Left renal pelvis (tissue), 4 donors: ENCODE results near the gene GLT1D1. TPM values are rescaled to one million over a fixed set of nuclear protein-coding genes. Genes with fewer than 3 reads are reported as not detected.
"Not testable (repeated sequence)": the region's sequence is repeated elsewhere in the genome, so short reads cannot be mapped to it uniquely, and the experiment has no call there.

Experiments
- DNase-seq, 4 donors: peaks; one replicate each; pipeline ENCODE4 v3.0.0-alpha.2; 2013; ENCODE audit warnings: low read depth in 4 of 4, low spot score in 3 of 4
- polyA plus RNA-seq, 4 donors: library from polyadenylated mRNA; unstranded; fragments of 120-200 nt; gene quantifications; one replicate each; pipeline ENCODE4 v1.2.1, GENCODE V29; 2013; ENCODE audit not compliant: insufficient read length in 4 of 4

Gene GLT1D1
- polyA plus RNA-seq, 4 donors: 1.6 to 3.0 (median 2.0) TPM

DNA sequence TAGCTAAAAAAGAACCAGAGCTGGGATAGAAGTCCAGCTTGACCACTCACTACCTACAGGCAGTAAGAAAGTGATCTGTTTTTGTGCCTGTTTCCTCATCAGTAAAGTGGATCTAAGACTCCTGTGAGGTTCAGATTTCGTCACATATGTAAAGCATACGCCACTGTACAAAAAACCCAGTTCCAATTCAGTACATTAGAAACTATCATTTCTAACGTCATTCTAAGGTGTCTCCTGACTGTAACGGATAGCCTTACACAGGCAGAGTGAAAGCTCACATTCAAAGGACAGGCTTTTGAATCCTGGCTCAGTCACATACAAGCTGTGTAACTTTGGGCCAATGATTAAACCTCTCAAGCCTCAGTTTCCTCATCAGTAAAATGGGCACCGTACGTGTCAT, 33.0 kb upstream of the GLT1D1 start:
- no peak for DNase-seq

DNA sequence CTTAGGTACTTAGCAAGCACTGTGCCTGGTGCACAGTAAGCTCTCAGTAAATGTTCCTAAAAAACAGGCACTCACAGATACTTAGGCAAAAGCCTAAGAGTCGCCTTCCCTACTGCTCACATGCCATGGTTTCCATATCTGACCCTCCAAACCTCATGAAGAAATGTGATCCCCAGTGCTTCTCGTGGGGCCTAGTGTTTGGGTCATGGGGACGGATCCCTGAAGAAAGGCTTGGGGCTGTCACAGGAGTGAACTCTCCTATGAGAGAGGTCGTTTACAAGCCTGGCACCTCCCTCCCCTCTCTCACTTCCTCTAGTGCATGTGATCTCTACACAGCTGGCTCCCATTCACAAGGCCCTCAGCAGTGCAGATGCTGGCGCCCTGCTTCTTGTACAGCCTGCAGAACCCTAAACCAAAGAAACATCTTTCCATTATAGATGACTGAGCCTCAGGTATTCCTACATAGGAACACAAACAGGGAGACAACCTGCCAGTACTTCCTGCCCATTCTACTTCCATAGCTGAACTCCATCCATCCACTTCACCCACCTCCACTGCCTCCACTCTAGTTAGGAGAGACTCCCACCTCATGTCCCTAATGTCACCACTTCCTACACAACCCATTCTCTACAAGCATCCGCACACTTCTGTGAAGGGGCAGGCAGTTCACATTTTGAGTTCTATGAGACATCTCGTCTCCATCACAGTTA, 32.4 kb upstream of the GLT1D1 start:
- DNase-seq: no peak

GRCh38 chr12:128823216-128823915, 29.9 kb upstream of the GLT1D1 start:
- DNase-seq: no peak

- DNase-seq: peak; percentile 80 to 87 (median 87)
Observed at GRCh38 chr12:128823916-128824839, 29.1 kb upstream of the GLT1D1 start, which contains the start of gene SLC15A4. SLC15A4 (minus strand) TSS chr12:128823958; CDS start chr12:128823943, 15 bp downstream.

GRCh38 chr12:128825835-128826234, 27.4 kb upstream of the GLT1D1 start:
- DNase-seq: no peak

DNA sequence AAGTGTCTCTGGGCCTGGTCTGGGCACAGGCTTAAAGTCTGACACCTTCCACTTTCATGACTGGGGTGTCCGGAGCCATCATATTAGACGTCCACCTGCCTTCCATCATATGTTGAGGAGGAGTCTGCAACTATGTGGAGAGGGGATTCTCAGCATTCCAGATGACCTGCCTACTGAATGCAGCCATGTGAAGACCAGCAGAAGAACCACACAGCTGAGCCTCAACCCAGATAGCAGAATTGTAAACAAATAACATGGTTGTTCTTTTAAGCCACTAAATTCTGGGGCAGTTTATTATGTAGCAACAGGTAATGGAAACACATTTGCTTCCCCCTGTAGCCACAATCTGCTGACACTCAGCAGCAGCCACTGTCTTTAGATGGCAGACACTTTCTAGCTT, 25.6 kb upstream of the GLT1D1 start:
- DNase-seq: no peak

- DNase-seq: no peak
Observed at GRCh38 chr12:128829861-128830504, 23.3 kb upstream of the GLT1D1 start.

DNA sequence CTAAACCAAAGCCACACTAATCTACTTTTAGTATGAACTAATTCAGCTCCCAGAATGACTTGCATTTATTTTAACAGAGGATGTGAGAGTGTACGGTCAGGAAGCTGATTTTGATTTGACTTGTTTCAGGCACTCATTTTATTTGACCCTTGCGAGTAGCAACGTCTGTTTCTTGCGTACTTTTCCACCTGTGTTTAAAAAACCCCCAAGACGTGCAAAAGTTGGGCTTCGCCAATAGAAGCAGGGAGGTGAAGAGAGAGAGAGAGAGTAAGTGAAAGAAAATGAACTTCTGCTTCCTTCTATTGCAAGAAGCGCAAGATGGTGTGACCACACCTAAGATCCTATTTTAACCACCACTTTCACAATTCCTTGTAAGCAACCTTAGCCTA, 22.8 kb upstream of the GLT1D1 start:
- no peak for DNase-seq

DNA sequence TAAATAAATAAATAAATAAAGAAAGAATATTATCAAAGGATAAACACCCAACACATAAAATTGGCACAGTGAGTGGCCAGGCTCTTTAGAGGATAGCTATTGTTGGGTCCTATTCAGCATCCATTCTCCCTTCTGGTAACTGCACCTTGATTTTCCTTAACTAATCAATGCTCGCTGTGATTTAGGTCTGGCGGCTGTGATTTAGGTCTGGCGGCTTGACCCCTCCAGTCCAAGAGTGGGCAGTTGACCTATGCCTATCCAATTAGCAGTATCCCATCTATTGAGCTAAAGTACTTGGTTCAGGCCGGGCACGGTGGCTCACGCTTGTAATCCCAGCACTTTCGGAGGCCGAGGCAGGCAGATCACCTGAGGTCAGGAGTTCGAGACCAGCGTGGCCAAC, 19.9 kb upstream of the GLT1D1 start:
- no peak for DNase-seq

- DNase-seq: not testable (repeated sequence)
Observed at GRCh38 chr12:128839885-128840284, 13.4 kb upstream of the GLT1D1 start.

DNA sequence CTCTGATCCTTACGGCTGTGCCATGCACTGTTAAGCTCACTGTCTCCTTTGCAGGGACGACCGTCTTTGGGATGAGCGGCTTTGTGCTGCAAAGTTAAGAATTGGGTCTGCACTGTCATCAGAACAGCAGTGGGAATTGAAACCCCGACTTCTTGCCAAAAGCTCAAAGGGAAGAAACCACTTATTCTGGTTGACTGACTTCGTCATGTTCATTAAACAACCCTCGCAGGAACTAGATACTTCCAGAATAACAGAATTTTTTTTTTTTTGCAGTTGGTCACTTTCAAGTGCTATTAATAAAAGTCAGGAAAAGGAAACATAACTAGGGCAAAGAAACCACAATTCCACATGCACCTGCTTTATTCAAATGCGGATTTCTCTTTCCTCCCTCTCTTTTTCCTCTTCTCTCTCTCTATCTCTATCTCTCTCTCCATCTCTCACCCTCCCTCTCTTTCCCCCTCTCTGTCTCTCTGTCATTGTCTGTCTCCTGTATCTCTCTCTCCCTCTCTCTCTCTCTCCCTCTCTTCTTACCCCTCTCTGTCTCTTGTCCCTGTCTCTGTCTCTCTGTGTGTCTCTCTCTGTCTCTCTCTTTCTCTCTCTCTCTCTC, 12.3 kb upstream of the GLT1D1 start:
- DNase-seq: no peak

GRCh38 chr12:128842579-128842978, 10.7 kb upstream of the GLT1D1 start:
- no peak for DNase-seq

- no peak for DNase-seq
Observed at GRCh38 chr12:128843538-128843937, 9.7 kb upstream of the GLT1D1 start.

- no peak for DNase-seq
Observed at GRCh38 chr12:128844031-128844635, 9.1 kb upstream of the GLT1D1 start.

- DNase-seq: not testable (repeated sequence)
Observed at GRCh38 chr12:128846671-128847070, 6.6 kb upstream of the GLT1D1 start.

GRCh38 chr12:128848371-128848770, 4.9 kb upstream of the GLT1D1 start:
- DNase-seq: no peak

- DNase-seq: not testable (repeated sequence)
Observed at GRCh38 chr12:128849806-128850205, 3.5 kb upstream of the GLT1D1 start.

DNA sequence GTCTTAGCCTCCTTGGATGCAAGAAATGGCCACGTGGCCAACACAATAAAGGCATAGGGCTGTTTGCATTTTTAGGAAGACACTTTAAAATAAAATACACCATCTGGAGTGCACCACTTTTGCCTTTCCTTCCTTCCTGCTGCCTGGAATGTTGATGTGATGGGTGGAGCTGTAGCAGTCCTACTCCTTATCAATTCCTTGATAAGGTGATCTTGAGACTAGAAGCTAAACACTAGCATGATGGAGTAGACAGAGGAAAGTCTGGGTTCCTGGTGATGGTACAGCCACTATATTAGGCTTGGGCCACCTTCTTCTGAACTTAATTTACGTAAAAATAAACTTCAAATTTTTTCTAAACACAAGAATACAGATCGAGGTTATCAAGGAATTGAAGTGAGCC, 2.9 kb upstream of the GLT1D1 start:
- DNase-seq: no peak

DNA sequence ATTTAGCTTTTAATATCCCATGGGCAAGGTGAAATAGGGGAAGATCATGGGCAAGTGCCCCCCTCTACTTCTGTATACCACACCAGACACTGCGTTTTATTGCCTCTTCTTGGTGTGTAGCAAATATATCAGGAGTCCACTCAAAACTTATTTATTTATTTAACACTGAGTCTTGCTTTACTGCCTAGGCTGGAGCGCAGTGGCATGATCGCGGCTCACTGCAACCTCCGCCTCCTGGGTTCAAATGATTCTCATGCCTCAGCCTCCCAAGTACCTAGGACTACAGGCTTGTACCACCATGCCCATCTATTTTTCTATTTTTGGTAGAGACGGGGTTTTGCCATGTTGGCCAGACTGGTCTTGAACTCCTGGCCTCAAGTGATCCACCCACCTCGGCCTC, 1.8 kb upstream of the GLT1D1 start:
- not testable (repeated sequence) for DNase-seq
